Neural cell (in vitro differentiated cells): ENCODE results near the gene SYT1. TPM values are rescaled to one million over a fixed set of nuclear protein-coding genes. Genes with fewer than 3 reads are reported as not detected.

ENCODE experiments used
- H2AFZ ChIP-seq: fragments of 200-600, 300-800 bp; sonication (generic), shearing (Covaris generic); 2 replicates; pipeline ENCODE4 v1.6.0; 2014; ENCODE audit warnings: low read depth, mild to moderate bottlenecking, antibody characterized with exemption, low read length, moderate library complexity
- H3F3A ChIP-seq: fragments of 200-600 bp; shearing (Covaris generic); 2 replicates; pipeline ENCODE4 v1.6.1; 2016; ENCODE audit warnings: mild to moderate bottlenecking, moderate library complexity, mixed read lengths, antibody characterized with exemption, low read length; ENCODE audit not compliant: insufficient read depth, poor library complexity, severe bottlenecking
- H3K27ac ChIP-seq: fragments of 200-600, 300-800 bp; sonication (generic), shearing (Covaris generic); 2 replicates; pipeline ENCODE4 v1.5.1; 2014; ENCODE audit warnings: mild to moderate bottlenecking, low read length, moderate library complexity
- H3K27me3 ChIP-seq: fragments of 300-800, 200-600 bp; sonication (generic), shearing (Covaris generic); 2 replicates; pipeline ENCODE4 v1.6.0; 2014; ENCODE audit warnings: mild to moderate bottlenecking, low read depth, low read length, moderate library complexity; ENCODE audit not compliant: insufficient read depth
- H3K36me3 ChIP-seq: fragments of 300-800, 200-600 bp; sonication (generic), shearing (Covaris generic); 2 replicates; pipeline ENCODE4 v1.5.1; 2014; ENCODE audit warnings: mild to moderate bottlenecking, antibody characterized with exemption, low read length, moderate library complexity; ENCODE audit not compliant: insufficient read depth
- H3K4me2 ChIP-seq: fragments of 300-800, 200-600 bp; sonication (generic), shearing (Covaris generic); 2 replicates; pipeline ENCODE4 v1.6.0; 2014; ENCODE audit warnings: mild to moderate bottlenecking, low read length
- H3K4me3 ChIP-seq: fragments of 300-800, 200-600 bp; sonication (generic), shearing (Covaris generic); 2 replicates; pipeline ENCODE4 v1.5.1; 2014; ENCODE audit warnings: mild to moderate bottlenecking, low read length, moderate library complexity
- H3K79me2 ChIP-seq: fragments of 200-600 bp; shearing (Covaris generic); replicated peaks from 2 replicates; pipeline ENCODE4 v1.6.0; 2014; ENCODE audit warnings: mild to moderate bottlenecking, low read length, moderate library complexity; ENCODE audit not compliant: insufficient read depth
- H3K9ac ChIP-seq: fragments of 300-800, 200-600 bp; sonication (generic), shearing (Covaris generic); 2 replicates; pipeline ENCODE4 v1.6.1; 2016; ENCODE audit warnings: mild to moderate bottlenecking, low read length, mixed read lengths
- H3K9me2 ChIP-seq: fragments of 200-600 bp; shearing (Covaris generic); 2 replicates; pipeline ENCODE4 v1.6.1; 2016; ENCODE audit warnings: mild to moderate bottlenecking, low read length, mixed read lengths; ENCODE audit not compliant: insufficient read depth
- H3K9me3 ChIP-seq: fragments of 200-600, 300-800 bp; sonication (generic), shearing (Covaris generic); 2 replicates; pipeline ENCODE4 v1.6.1; 2016; ENCODE audit warnings: mild to moderate bottlenecking, mixed run types, low read length, moderate library complexity, mixed read lengths
- H4K20me1 ChIP-seq: fragments of 200-600 bp; shearing (Covaris generic); 2 replicates; pipeline ENCODE4 v1.6.1; 2016; ENCODE audit warnings: mild to moderate bottlenecking, mixed run types; ENCODE audit not compliant: insufficient read depth
- CTCF ChIP-seq: fragments of 450-650 bp; IDR thresholded peaks from 2 replicates; pipeline ENCODE4 v1.5.1; 2014; ENCODE audit warnings: antibody characterized with exemption, mild to moderate bottlenecking, moderate library complexity; ENCODE audit not compliant: poor library complexity, severe bottlenecking
- EP300 ChIP-seq: fragments of 450-650 bp; conservative IDR thresholded peaks from 2 replicates; pipeline ENCODE4 v1.6.1; 2014; ENCODE audit warnings: antibody characterized with exemption, mild to moderate bottlenecking, moderate library complexity; ENCODE audit not compliant: poor library complexity, severe bottlenecking
- EZH2 ChIP-seq: fragments of 200-600, 300-800 bp; shearing (Covaris generic), sonication (generic); IDR thresholded peaks from 2 replicates; pipeline ENCODE4 v1.6.1; 2014; ENCODE audit warnings: antibody characterized with exemption, low read length, borderline replicate concordance, mild to moderate bottlenecking; ENCODE audit not compliant: insufficient read depth, poor library complexity, severe bottlenecking
- MXI1 ChIP-seq: fragments of 450-650 bp; conservative IDR thresholded peaks from 2 replicates; pipeline ENCODE4 v1.6.1; 2014; ENCODE audit warnings: antibody characterized with exemption, mild to moderate bottlenecking; ENCODE audit not compliant: poor library complexity, severe bottlenecking
- POLR2AphosphoS5 ChIP-seq: IDR thresholded peaks from 2 replicates; pipeline ENCODE4 v1.6.1; 2012
- RAD21 ChIP-seq: fragments of 450-650 bp; conservative IDR thresholded peaks from 2 replicates; pipeline ENCODE4 v1.6.1; 2014; ENCODE audit warnings: antibody characterized with exemption, mild to moderate bottlenecking, moderate library complexity
- REST ChIP-seq: IDR thresholded peaks from 2 replicates; pipeline ENCODE4 v1.6.1; 2012; ENCODE audit warnings: borderline replicate concordance
- SMC3 ChIP-seq: fragments of 450-650 bp; conservative IDR thresholded peaks from 2 replicates; pipeline ENCODE4 v1.6.1; 2014; ENCODE audit warnings: antibody characterized with exemption, mild to moderate bottlenecking, moderate library complexity; ENCODE audit not compliant: poor library complexity
- TAF1 ChIP-seq: IDR thresholded peaks from 2 replicates; pipeline ENCODE4 v1.6.1; 2012; ENCODE audit warnings: low read depth
- polyA plus RNA-seq: library from polyadenylated mRNA; depleted of rRNA; stranded (reverse); fragments of >200 nt; gene quantifications from 2 replicates; pipeline ENCODE4 v1.2.3, GENCODE V29; 2014

The SYT1 gene
- polyA plus RNA-seq, 1 donor from 2014 or later = 103 TPM

GRCh38 chr12:79046021-79046420 lies 181.4 kb downstream of the SYT1 start:
- Histone ChIP-seq H2AFZ (no peak overlapping the region), H3K27ac (no peak overlapping the region), H3K79me2 (no peaks in the 10 kb centered on the region), H3K9me2 (no peaks in the 10 kb centered on the region), H3F3A (no peaks in the 10 kb centered on the region), H3K9ac (no peak overlapping the region), H3K36me3 (no peaks in the 10 kb centered on the region), H3K27me3 (no peaks in the 10 kb centered on the region), H4K20me1 (no peaks in the 10 kb centered on the region), H3K9me3 (no peaks in the 10 kb centered on the region), H3K4me3 (no peak overlapping the region), H3K4me2 (no peak overlapping the region)
- TF ChIP-seq CTCF = no peak
- TF ChIP-seq SMC3 = no peak
- no peak for TF ChIP-seq EZH2

- H3K9me3 ChIP-seq = no peaks in the 10 kb centered on the region
- H3K79me2 ChIP-seq = no peaks in the 10 kb centered on the region
- no peak overlapping the region for H2AFZ ChIP-seq
- H4K20me1 ChIP-seq = no peaks in the 10 kb centered on the region
- no peaks in the 10 kb centered on the region for H3F3A ChIP-seq
- H3K27ac ChIP-seq = peak overlapping the region; percentile 27
- H3K27me3 ChIP-seq = no peaks in the 10 kb centered on the region
- H3K4me3 ChIP-seq = no peak overlapping the region
- H3K4me2 ChIP-seq = no peak overlapping the region
- no peaks in the 10 kb centered on the region for H3K36me3 ChIP-seq
- no peaks in the 10 kb centered on the region for H3K9me2 ChIP-seq
- TF ChIP-seq RAD21 (no peak), TAF1 (no peak), SMC3 (no peak), CTCF (no peak), EZH2 (no peak), MXI1 (no peak), REST (no peak), POLR2AphosphoS5 (no peak), EP300 (no peak)
- no peak overlapping the region for H3K9ac ChIP-seq
Observed at GRCh38 chr12:79048962-79049361, 184.4 kb downstream of the SYT1 start.
